Thymus (tissue), 11 donors: Measurements from ENCODE around the gene GPX5. TPM values are rescaled to one million over a fixed set of nuclear protein-coding genes. Genes with fewer than 3 reads are reported as not detected.

ENCODE experiments used
- DNase-seq, 9 donors: peaks; one replicate each; pipeline ENCODE4 v3.0.0-alpha.2; 2013; ENCODE audit warnings: low spot score in 9 of 9, low read depth in 6 of 9, missing footprints in 1 of 9
- H3K27ac ChIP-seq, 2 donors: one replicate each; pipeline ENCODE4 v1.5.1; 2013; ENCODE audit warnings: control low read depth in 1 of 2, low read depth in 1 of 2, low read length in 1 of 2, mild to moderate bottlenecking in 1 of 2, moderate library complexity in 1 of 2
- H3K27me3 ChIP-seq, 2 donors: one replicate each; pipeline ENCODE4 v1.5.1; 2013; ENCODE audit warnings: low read length in 1 of 2; ENCODE audit not compliant: control insufficient read depth in 2 of 2, insufficient read depth in 1 of 2
- H3K36me3 ChIP-seq, 2 donors: one replicate each; pipeline ENCODE4 v1.5.1; 2013; ENCODE audit warnings: low read length in 1 of 2, mild to moderate bottlenecking in 1 of 2, moderate library complexity in 1 of 2; ENCODE audit not compliant: control insufficient read depth in 2 of 2, insufficient read depth in 2 of 2
- H3K4me1 ChIP-seq, 2 donors: one replicate each; pipeline ENCODE4 v1.5.1; 2013; ENCODE audit warnings: low read length in 2 of 2; ENCODE audit not compliant: control insufficient read depth in 2 of 2, insufficient read depth in 2 of 2
- H3K4me3 ChIP-seq, 2 donors: one replicate each; pipeline ENCODE4 v1.5.1; 2013; ENCODE audit warnings: low read length in 2 of 2, control low read depth in 1 of 2, mild to moderate bottlenecking in 1 of 2
- H3K9me3 ChIP-seq, 2 donors: one replicate each; pipeline ENCODE4 v1.5.1; 2013; ENCODE audit warnings: low read length in 1 of 2, mild to moderate bottlenecking in 1 of 2; ENCODE audit not compliant: control insufficient read depth in 2 of 2, insufficient read depth in 1 of 2
- WGBS: extraction: QIAGEN DNeasy Blood & Tissue Kit; methylation state at CpG from one replicate; pipeline ENCODE4 v1.1.7; 2013; 5-methylcytosine and 5-hydroxymethylcytosine counted together
- polyA plus RNA-seq: library from polyadenylated mRNA; stranded (reverse); fragments of 200-250 nt; gene quantifications from one replicate; pipeline ENCODE4 v1.2.3, GENCODE V29; 2013
- total RNA-seq: library from RNA; stranded (reverse); fragments of 120-200 nt; gene quantifications from one replicate; pipeline ENCODE4 v1.2.4, GENCODE V29; 2013
- donor health status: healthy.

Gene GPX5
- total and polyA plus RNA-seq, 2 donors, result 0.05 TPM; not detected in 1

- Histone ChIP-seq H3K4me3 (no peak overlapping the region), H3K27ac (no peak overlapping the region), H3K9me3 (no peaks in the 10 kb centered on the region), H3K4me1 (no peaks in the 10 kb centered on the region), H3K27me3 (peaks cover 0 to 2% of the 10 kb centered on the region in 2 donors), H3K36me3 (no peaks in the 10 kb centered on the region)
- no peak for DNase-seq
- WGBS, result 48% methylated on average over 7 of the region's 7 CpGs
Observed at GRCh38 chr6:28565823-28566526, 40.3 kb downstream of the GPX5 start.

- no peaks in the 10 kb centered on the region for H3K36me3 ChIP-seq
- peaks cover 0 to 2% of the 10 kb centered on the region in 2 donors for H3K27me3 ChIP-seq
- no peak overlapping the region for H3K27ac ChIP-seq
- H3K4me3 ChIP-seq, result no peak overlapping the region
- no peaks in the 10 kb centered on the region for H3K9me3 ChIP-seq
- 92% methylated on average over 12 of the region's 12 CpGs for WGBS
- H3K4me1 ChIP-seq, result no peaks in the 10 kb centered on the region
- no peak for DNase-seq
Observed at GRCh38 chr6:28566527-28567252, 41.0 kb downstream of the GPX5 start.

GRCh38 chr6:28567506-28567905, 41.8 kb downstream of the GPX5 start:
- Histone ChIP-seq H3K27ac (no peak overlapping the region), H3K4me1 (no peaks in the 10 kb centered on the region), H3K27me3 (peaks cover 0 to 2% of the 10 kb centered on the region in 2 donors), H3K4me3 (no peak overlapping the region), H3K9me3 (no peaks in the 10 kb centered on the region), H3K36me3 (no peaks in the 10 kb centered on the region)
- no peak for DNase-seq

- Histone ChIP-seq H3K9me3 (no peaks in the 10 kb centered on the region), H3K36me3 (no peaks in the 10 kb centered on the region), H3K27me3 (peaks cover 0 to 2% of the 10 kb centered on the region in 2 donors), H3K27ac (no peak overlapping the region), H3K4me1 (no peaks in the 10 kb centered on the region), H3K4me3 (no peak overlapping the region)
- no peak for DNase-seq
- WGBS, result 98% methylated on average over 4 of the region's 4 CpGs
Observed at GRCh38 chr6:28568515-28569108, 42.9 kb downstream of the GPX5 start.

GRCh38 chr6:28569748-28570147, 44.1 kb downstream of the GPX5 start:
- WGBS, result 86% methylated on average over 2 of the region's 2 CpGs
- no peak for DNase-seq
- Histone ChIP-seq H3K27ac (no peak overlapping the region), H3K36me3 (no peaks in the 10 kb centered on the region), H3K9me3 (no peaks in the 10 kb centered on the region), H3K27me3 (peaks cover 0 to 2% of the 10 kb centered on the region in 2 donors), H3K4me3 (no peak overlapping the region), H3K4me1 (no peaks in the 10 kb centered on the region)

- Histone ChIP-seq H3K4me3 (no peak overlapping the region), H3K27ac (no peak overlapping the region), H3K9me3 (no peaks in the 10 kb centered on the region), H3K27me3 (no peaks in the 10 kb centered on the region), H3K36me3 (no peaks in the 10 kb centered on the region), H3K4me1 (no peaks in the 10 kb centered on the region)
- DNase-seq, result no peak
Observed at GRCh38 chr6:28580475-28580874, 54.8 kb downstream of the GPX5 start.

- H3K27ac ChIP-seq, result no peak overlapping the region
- H3K9me3 ChIP-seq, result no peaks in the 10 kb centered on the region
- peaks cover 16 to 24% of the 10 kb centered on the region in 2 donors for H3K27me3 ChIP-seq
- WGBS, result 96% methylated on average over 2 of the region's 2 CpGs
- H3K36me3 ChIP-seq, result no peaks in the 10 kb centered on the region
- peaks cover 0 to 14% of the 10 kb centered on the region in 2 donors for H3K4me1 ChIP-seq
- no peak overlapping the region for H3K4me3 ChIP-seq
- DNase-seq, result no peak
Observed at GRCh38 chr6:28583463-28583862, 57.8 kb downstream of the GPX5 start.
